Natural killer cell (primary cell): ENCODE data around the gene SLC39A9. TPM values are rescaled to one million over a fixed set of nuclear protein-coding genes. Genes with fewer than 3 reads are reported as not detected.
"Not testable (repeated sequence)": the region's sequence is repeated elsewhere in the genome, so short reads cannot be mapped to it uniquely, and the experiment has no call there.

Experiments used
- ATAC-seq, 3 donors: fragments of 150-1000 bp in 2 of 3; fragments of 200-7000 bp in 1 of 3; cut with Tn5 transposase; 1 replicate in 1 of 3; 2 replicates in 2 of 3; pipeline ENCODE4 v1.10.0; 2021; ENCODE audit warnings: mild to moderate bottlenecking in 2 of 3, moderate library complexity in 2 of 3
- DNase-seq, 2 donors: peaks; one replicate each; pipeline versions ENCODE4 v3.0.0 to v3.0.0-alpha.2; 2013 to 2021; ENCODE audit warnings: mixed read lengths in 1 of 2
- H3K27ac ChIP-seq: one replicate; pipeline ENCODE4 v1.5.1; 2013; ENCODE audit warnings: mild to moderate bottlenecking, low read length
- H3K27me3 ChIP-seq: one replicate; pipeline ENCODE4 v1.6.1; 2013; ENCODE audit warnings: low read length; ENCODE audit not compliant: control insufficient read depth, insufficient read depth
- H3K36me3 ChIP-seq: one replicate; pipeline ENCODE4 v1.6.1; 2013; ENCODE audit warnings: low read length; ENCODE audit not compliant: control insufficient read depth, insufficient read depth
- H3K4me1 ChIP-seq: one replicate; pipeline ENCODE4 v1.6.1; 2013; ENCODE audit warnings: low read length; ENCODE audit not compliant: control insufficient read depth, insufficient read depth
- H3K4me3 ChIP-seq: one replicate; pipeline ENCODE4 v1.5.1; 2013; ENCODE audit warnings: low read length
- H3K9me3 ChIP-seq: one replicate; pipeline ENCODE4 v1.6.1; 2013; ENCODE audit warnings: low read length; ENCODE audit not compliant: control insufficient read depth, insufficient read depth
- H3K27ac Mint-ChIP-seq, 2 donors: one replicate each; pipeline ENCODE4 v1.8.0; 2022; ENCODE audit warnings: mild to moderate bottlenecking in 2 of 2, mixed read lengths in 2 of 2, moderate library complexity in 1 of 2
- H3K27me3 Mint-ChIP-seq, 2 donors: one replicate each; pipeline ENCODE4 v1.8.0; 2022; ENCODE audit warnings: low read depth in 2 of 2, mixed read lengths in 2 of 2
- H3K36me3 Mint-ChIP-seq: one replicate; pipeline ENCODE4 v1.8.0; 2022; ENCODE audit warnings: mixed read lengths
- H3K4me1 Mint-ChIP-seq, 2 donors: one replicate each; pipeline ENCODE4 v1.8.0; 2022; ENCODE audit warnings: mixed read lengths in 2 of 2
- H3K4me3 Mint-ChIP-seq: one replicate; pipeline ENCODE4 v1.8.0; 2022; ENCODE audit warnings: mild to moderate bottlenecking, moderate library complexity, mixed read lengths
- H3K9me3 Mint-ChIP-seq, 2 donors: one replicate each; pipeline ENCODE4 v1.8.0; 2022; ENCODE audit warnings: mixed read lengths in 2 of 2
- WGBS: methylation state at CpG from one replicate; pipeline ENCODE4 v1.1.7; 2013; ENCODE audit warnings: missing lambda C conversion rate; ENCODE audit not compliant: insufficient coverage; 5-methylcytosine and 5-hydroxymethylcytosine counted together
- intact Hi-C: fragments of 100-400 bp; cut with micrococcal nuclease; formaldehyde crosslinking; loops from one replicate; pipeline ENCODE4 v1.14.2; 2022
- total RNA-seq, 4 donors: library from RNA; stranded (reverse); fragments of 120-200 nt in 1 of 4; gene quantifications; one replicate each; pipeline versions ENCODE4 v1.2.3 to v1.2.4, GENCODE V29; 2013 to 2022
- TF ChIP-seq, protein P1 (sequence below): fragments of 200-600 bp; IDR thresholded peaks from one replicate; pipeline ENCODE4 v1.8.0; 2022; ENCODE audit warnings: antibody characterized with exemption

The SLC39A9 gene
- total RNA-seq, 3 donors from 2014 or later (not counting 1 experiment from before 2014, with no cell fraction given), result 30.9 to 34.6 (median 33.0) TPM

DNA sequence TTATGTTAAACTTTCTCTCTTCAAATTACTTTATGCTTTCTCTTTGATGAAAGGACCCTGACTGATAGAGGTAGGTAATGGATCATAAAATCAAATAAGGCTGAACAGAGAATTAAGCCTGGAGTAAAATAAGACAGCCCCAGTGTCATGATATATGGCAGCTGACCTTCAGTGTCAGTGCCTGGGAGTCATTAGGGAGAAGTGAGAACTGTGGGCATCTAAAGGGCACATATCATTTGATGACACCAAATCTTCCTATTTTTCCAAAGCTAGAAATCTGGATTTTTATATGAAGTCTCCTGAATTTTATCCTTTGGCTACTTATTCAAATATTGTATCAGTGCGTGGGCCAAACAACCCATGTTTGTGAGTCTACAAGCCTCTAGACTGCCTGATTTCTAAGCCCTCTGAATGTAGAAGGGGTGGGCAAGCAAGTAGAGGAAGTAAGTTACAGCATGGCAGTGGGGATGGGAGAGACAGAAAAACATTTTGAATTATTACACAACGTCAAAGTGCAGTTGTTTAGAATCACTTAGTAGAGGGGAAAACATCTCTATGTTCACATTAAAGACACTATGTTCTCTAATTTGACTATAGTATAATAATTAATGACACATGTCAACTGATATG lies 10.0 kb downstream of the SLC39A9 start:
- ATAC-seq, result no peak
- Mint-ChIP-seq H3K4me1 (peaks cover 5 to 7% of the 10 kb centered on the region in 2 donors), H3K9me3 (no peaks in the 10 kb centered on the region), H3K4me3 (no peak overlapping the region), H3K36me3 (no peaks in the 10 kb centered on the region), H3K27ac (no peak overlapping the region), H3K27me3 (no peaks in the 10 kb centered on the region)
- TF ChIP-seq, protein P1, sequence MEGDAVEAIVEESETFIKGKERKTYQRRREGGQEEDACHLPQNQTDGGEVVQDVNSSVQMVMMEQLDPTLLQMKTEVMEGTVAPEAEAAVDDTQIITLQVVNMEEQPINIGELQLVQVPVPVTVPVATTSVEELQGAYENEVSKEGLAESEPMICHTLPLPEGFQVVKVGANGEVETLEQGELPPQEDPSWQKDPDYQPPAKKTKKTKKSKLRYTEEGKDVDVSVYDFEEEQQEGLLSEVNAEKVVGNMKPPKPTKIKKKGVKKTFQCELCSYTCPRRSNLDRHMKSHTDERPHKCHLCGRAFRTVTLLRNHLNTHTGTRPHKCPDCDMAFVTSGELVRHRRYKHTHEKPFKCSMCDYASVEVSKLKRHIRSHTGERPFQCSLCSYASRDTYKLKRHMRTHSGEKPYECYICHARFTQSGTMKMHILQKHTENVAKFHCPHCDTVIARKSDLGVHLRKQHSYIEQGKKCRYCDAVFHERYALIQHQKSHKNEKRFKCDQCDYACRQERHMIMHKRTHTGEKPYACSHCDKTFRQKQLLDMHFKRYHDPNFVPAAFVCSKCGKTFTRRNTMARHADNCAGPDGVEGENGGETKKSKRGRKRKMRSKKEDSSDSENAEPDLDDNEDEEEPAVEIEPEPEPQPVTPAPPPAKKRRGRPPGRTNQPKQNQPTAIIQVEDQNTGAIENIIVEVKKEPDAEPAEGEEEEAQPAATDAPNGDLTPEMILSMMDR, result no peak
- no peaks in the 10 kb centered on the region for H3K36me3 ChIP-seq
- 100% methylated on average over 1 of the region's 2 CpGs for WGBS
- no peaks in the 10 kb centered on the region for H3K9me3 ChIP-seq
- H3K4me3 ChIP-seq, result no peak overlapping the region
- intact Hi-C loops, result no loop called here
- H3K4me1 ChIP-seq, result no peaks in the 10 kb centered on the region
- no peak for DNase-seq
- H3K27ac ChIP-seq, result no peak overlapping the region
- H3K27me3 ChIP-seq, result no peaks in the 10 kb centered on the region

DNA sequence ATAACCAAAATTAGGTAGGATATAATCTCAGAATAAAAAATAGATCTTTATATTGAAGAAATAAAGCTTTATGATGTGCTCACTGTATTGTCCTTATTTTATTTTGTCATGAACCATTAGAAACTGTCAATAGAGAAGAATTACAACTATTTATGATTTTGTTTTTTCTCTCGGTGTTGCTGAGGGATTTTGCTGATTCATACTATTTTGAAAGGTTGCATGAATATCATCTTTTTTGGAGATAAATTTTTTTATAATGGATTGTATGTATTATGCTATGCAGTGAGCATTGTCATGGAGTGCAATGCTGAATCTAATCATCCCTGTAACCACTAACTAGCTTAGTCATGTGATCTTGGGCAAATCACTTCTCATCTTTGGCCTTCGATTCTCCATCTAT lies 15.0 kb downstream of the SLC39A9 start:
- no CpG with 5 or more reads among the region's 2 CpGs for WGBS
- DNase-seq (no peak), ATAC-seq (no peak)
- Histone ChIP-seq H3K4me1 (no peaks in the 10 kb centered on the region), H3K9me3 (no peaks in the 10 kb centered on the region), H3K27me3 (no peaks in the 10 kb centered on the region), H3K4me3 (no peak overlapping the region), H3K36me3 (no peaks in the 10 kb centered on the region), H3K27ac (no peak overlapping the region)
- TF ChIP-seq, protein P1, result no peak
- H3K9me3 Mint-ChIP-seq, result no peaks in the 10 kb centered on the region
- H3K27me3 Mint-ChIP-seq, result no peaks in the 10 kb centered on the region
- H3K36me3 Mint-ChIP-seq, result no peaks in the 10 kb centered on the region
- H3K27ac Mint-ChIP-seq, result no peak overlapping the region
- no peak overlapping the region for H3K4me3 Mint-ChIP-seq
- intact Hi-C loops, result no loop called here
- peaks cover 15 to 24% of the 10 kb centered on the region in 2 donors for H3K4me1 Mint-ChIP-seq

DNA sequence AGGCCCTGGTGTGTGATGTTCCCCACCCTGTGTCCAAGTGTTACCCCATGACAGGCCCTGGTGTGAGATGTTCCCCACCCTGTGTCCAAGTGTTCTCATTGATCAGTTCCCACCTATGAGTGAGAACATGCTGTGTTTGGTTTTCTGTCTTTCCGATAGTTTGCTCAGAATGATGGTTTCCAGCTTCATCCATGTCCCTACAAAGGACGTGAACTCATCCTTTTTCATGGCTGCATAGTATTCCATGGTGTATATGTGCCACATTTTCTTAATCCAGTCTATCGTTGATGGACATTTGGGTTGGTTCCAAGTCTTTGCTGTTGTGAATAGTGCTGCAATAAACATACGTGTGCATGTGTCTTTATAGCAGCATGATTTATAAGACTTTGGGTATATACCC lies 17.6 kb downstream of the SLC39A9 start:
- WGBS, result 88% methylated on average over 1 of the region's 4 CpGs
- ATAC-seq, result not testable (repeated sequence)

DNA sequence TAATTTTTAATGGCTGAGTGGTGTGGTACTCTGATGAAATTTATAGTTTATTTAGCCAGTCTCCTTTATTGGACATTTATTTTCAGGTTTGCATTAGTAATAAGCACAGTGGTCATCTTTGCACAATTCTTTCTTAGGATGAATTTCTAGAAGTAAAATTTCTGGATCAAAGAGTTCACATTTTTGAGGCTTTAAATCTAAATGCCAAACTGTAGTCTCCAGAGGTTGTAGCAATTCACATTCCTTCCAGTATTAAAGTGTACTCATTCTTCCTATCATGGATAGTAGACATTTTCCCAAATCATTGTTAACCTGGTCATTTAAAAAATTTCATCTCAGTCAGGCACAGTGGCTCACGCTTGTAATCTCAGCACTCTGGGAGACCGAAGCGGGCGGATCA lies 24.8 kb downstream of the SLC39A9 start:
- Histone ChIP-seq H3K4me1 (no peaks in the 10 kb centered on the region), H3K9me3 (no peaks in the 10 kb centered on the region), H3K27ac (no peak overlapping the region), H3K27me3 (no peaks in the 10 kb centered on the region), H3K4me3 (no peak overlapping the region), H3K36me3 (peaks cover 23% of the 10 kb centered on the region)
- Mint-ChIP-seq H3K27me3 (no peaks in the 10 kb centered on the region), H3K9me3 (no peaks in the 10 kb centered on the region), H3K36me3 (peaks cover 6% of the 10 kb centered on the region), H3K27ac (no peak overlapping the region), H3K4me1 (peaks cover 30 to 35% of the 10 kb centered on the region in 2 donors), H3K4me3 (no peak overlapping the region)
- TF ChIP-seq, protein P1, result no peak
- 100% methylated on average over 4 of the region's 4 CpGs for WGBS
- DNase-seq (no peak), ATAC-seq (no peak)
- intact Hi-C loops, result no loop called here

More for the DNA sequence above, 17.6 kb downstream of the SLC39A9 start:
- H3K36me3 ChIP-seq, H3K27me3 ChIP-seq, H3K9me3 ChIP-seq, DNase-seq, H3K4me3 Mint-ChIP-seq, H3K27ac Mint-ChIP-seq, H3K4me3 ChIP-seq, H3K36me3 Mint-ChIP-seq, H3K27ac ChIP-seq, H3K27me3 Mint-ChIP-seq, intact Hi-C loops, H3K9me3 Mint-ChIP-seq, H3K4me1 ChIP-seq: not testable (repeated sequence)
- H3K4me1 Mint-ChIP-seq, result peaks cover 39 to 50% of the 10 kb centered on the region in 2 donors
